ENCODE measurements around the gene LEMD1. TPM values are rescaled to one million over a fixed set of nuclear protein-coding genes. Genes with fewer than 3 reads are reported as not detected.
"Not testable (repeated sequence)": the region's sequence is repeated elsewhere in the genome, so short reads cannot be mapped to it uniquely, and the experiment has no call there.

LEMD1 gene
- total RNA-seq, 2 donors from 2014 or later: not detected

- H3K4me1 ChIP-seq (ENCODE audit: control insufficient read depth in 1 of 2, low read depth in 2 of 2): no peaks in the 10 kb centered on the region
- no peak overlapping the region for H3K27ac ChIP-seq
- H3K4me3 ChIP-seq: no peak overlapping the region
- H3K36me3 ChIP-seq: no peaks in the 10 kb centered on the region
- no peaks in the 10 kb centered on the region for H3K27me3 ChIP-seq (replicated peaks; ENCODE audit: insufficient read depth)
- no peaks in the 10 kb centered on the region for H3K9me3 ChIP-seq
- TF ChIP-seq, protein P1, sequence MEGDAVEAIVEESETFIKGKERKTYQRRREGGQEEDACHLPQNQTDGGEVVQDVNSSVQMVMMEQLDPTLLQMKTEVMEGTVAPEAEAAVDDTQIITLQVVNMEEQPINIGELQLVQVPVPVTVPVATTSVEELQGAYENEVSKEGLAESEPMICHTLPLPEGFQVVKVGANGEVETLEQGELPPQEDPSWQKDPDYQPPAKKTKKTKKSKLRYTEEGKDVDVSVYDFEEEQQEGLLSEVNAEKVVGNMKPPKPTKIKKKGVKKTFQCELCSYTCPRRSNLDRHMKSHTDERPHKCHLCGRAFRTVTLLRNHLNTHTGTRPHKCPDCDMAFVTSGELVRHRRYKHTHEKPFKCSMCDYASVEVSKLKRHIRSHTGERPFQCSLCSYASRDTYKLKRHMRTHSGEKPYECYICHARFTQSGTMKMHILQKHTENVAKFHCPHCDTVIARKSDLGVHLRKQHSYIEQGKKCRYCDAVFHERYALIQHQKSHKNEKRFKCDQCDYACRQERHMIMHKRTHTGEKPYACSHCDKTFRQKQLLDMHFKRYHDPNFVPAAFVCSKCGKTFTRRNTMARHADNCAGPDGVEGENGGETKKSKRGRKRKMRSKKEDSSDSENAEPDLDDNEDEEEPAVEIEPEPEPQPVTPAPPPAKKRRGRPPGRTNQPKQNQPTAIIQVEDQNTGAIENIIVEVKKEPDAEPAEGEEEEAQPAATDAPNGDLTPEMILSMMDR (IDR thresholded peaks at IDR 0.05): no peak
- no peak for DNase-seq (ENCODE audit: low spot score)
- ATAC-seq (ENCODE audit: insufficient number of reproducible peaks, low FRiP score, low read depth): no peak
Observed at GRCh38 chr1:205387845-205388244, 34.0 kb downstream of the LEMD1 start.

DNA sequence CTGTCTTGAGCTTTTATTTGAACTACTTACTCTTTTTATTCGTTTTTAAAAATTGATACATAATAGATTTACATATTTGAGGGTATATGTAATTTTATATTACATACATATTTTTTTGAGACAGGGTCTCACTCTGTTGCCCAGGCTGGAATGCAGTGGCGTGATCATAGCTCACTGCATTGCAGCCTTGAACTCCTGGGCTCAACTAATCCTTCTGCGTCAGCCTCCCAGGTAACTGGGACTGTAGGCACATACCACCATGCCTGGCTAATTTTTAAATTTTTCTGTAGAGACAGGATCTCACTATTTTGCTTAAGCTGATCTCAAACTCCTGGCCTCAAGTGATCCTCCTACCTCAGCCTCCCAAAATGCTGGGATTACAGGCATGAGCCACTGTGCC, 38.9 kb downstream of the LEMD1 start:
- H3K27ac ChIP-seq; H3K4me1 ChIP-seq (ENCODE audit: control insufficient read depth in 1 of 2, low read depth in 2 of 2); ATAC-seq (ENCODE audit: insufficient number of reproducible peaks, low FRiP score, low read depth); DNase-seq (ENCODE audit: low spot score); H3K36me3 ChIP-seq; H3K4me3 ChIP-seq; H3K27me3 ChIP-seq (replicated peaks; ENCODE audit: insufficient read depth); H3K9me3 ChIP-seq: not testable (repeated sequence)

DNA sequence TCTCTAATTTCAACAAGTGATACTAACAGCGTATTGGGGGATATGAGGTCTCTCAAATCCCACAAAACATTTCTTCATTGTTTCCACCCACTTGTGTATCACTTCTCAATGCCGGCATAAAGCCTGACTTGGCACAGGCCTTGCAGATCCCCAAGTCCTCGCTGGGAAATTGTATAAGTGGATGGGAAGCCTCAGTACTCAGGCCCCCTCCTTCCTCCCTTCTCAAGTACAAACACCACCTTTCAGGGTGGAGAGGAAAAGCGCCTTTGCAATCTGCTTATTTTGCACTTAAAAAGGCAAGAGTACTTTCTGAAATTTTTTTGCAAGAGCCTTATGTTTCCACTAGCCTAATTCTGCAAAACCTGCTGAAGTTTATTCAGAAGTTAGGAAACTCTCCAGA, 39.3 kb downstream of the LEMD1 start:
- H3K27ac ChIP-seq: no peak overlapping the region
- ATAC-seq (ENCODE audit: insufficient number of reproducible peaks, low FRiP score, low read depth) (no peak), DNase-seq (ENCODE audit: low spot score) (no peak)
- no peaks in the 10 kb centered on the region for H3K9me3 ChIP-seq
- H3K4me1 ChIP-seq (ENCODE audit: control insufficient read depth in 1 of 2, low read depth in 2 of 2): no peaks in the 10 kb centered on the region
- TF ChIP-seq, protein P1 (IDR thresholded peaks at IDR 0.05): no peak
- no peak overlapping the region for H3K4me3 ChIP-seq
- no peaks in the 10 kb centered on the region for H3K27me3 ChIP-seq (replicated peaks; ENCODE audit: insufficient read depth)
- H3K36me3 ChIP-seq: no peaks in the 10 kb centered on the region

GRCh38 chr1:205381305-205381704, 40.6 kb downstream of the LEMD1 start:
- Histone ChIP-seq H3K36me3 (no peaks in the 10 kb centered on the region), H3K9me3 (no peaks in the 10 kb centered on the region), H3K27ac (no peak overlapping the region), H3K4me1 (ENCODE audit: control insufficient read depth in 1 of 2, low read depth in 2 of 2) (no peaks in the 10 kb centered on the region), H3K4me3 (no peak overlapping the region), H3K27me3 (replicated peaks; ENCODE audit: insufficient read depth) (no peaks in the 10 kb centered on the region)
- ATAC-seq (ENCODE audit: insufficient number of reproducible peaks, low FRiP score, low read depth) (no peak), DNase-seq (ENCODE audit: low spot score) (no peak)
- TF ChIP-seq, protein P1 (IDR thresholded peaks at IDR 0.05): no peak

- peaks cover 0 to under 1% of the 10 kb centered on the region in 2 donors for H3K4me1 ChIP-seq (ENCODE audit: control insufficient read depth in 1 of 2, low read depth in 2 of 2)
- DNase-seq (ENCODE audit: low spot score): no peak
- H3K27ac ChIP-seq: no peak overlapping the region
- no peaks in the 10 kb centered on the region for H3K36me3 ChIP-seq
- ATAC-seq (ENCODE audit: insufficient number of reproducible peaks, low FRiP score, low read depth): no peak
- H3K4me3 ChIP-seq: no peak overlapping the region
- no peaks in the 10 kb centered on the region for H3K9me3 ChIP-seq
- TF ChIP-seq, protein P1 (IDR thresholded peaks at IDR 0.05): no peak
- H3K27me3 ChIP-seq (replicated peaks; ENCODE audit: insufficient read depth): no peaks in the 10 kb centered on the region
Observed at GRCh38 chr1:205380882-205381281, 41.0 kb downstream of the LEMD1 start.

- TF ChIP-seq, protein P1 (IDR thresholded peaks at IDR 0.05): no peak
- H3K9me3 ChIP-seq: no peaks in the 10 kb centered on the region
- ATAC-seq (ENCODE audit: insufficient number of reproducible peaks, low FRiP score, low read depth): no peak
- DNase-seq (ENCODE audit: low spot score): no peak
- no peaks in the 10 kb centered on the region for H3K27me3 ChIP-seq (replicated peaks; ENCODE audit: insufficient read depth)
- peaks cover 9 to 19% of the 10 kb centered on the region in 2 donors for H3K4me1 ChIP-seq (ENCODE audit: control insufficient read depth in 1 of 2, low read depth in 2 of 2)
- no peak overlapping the region for H3K4me3 ChIP-seq
- no peak overlapping the region for H3K27ac ChIP-seq
- H3K36me3 ChIP-seq: no peaks in the 10 kb centered on the region
Observed at GRCh38 chr1:205379056-205379455, 42.8 kb downstream of the LEMD1 start.

Data from thoracic aorta (tissue), 2 donors.